ENCODE measurements around the gene GPR162.
"Not testable (repeated sequence)": the region's sequence is repeated elsewhere in the genome, so short reads cannot be mapped to it uniquely, and the experiment has no call there.

GPR162 gene

DNA sequence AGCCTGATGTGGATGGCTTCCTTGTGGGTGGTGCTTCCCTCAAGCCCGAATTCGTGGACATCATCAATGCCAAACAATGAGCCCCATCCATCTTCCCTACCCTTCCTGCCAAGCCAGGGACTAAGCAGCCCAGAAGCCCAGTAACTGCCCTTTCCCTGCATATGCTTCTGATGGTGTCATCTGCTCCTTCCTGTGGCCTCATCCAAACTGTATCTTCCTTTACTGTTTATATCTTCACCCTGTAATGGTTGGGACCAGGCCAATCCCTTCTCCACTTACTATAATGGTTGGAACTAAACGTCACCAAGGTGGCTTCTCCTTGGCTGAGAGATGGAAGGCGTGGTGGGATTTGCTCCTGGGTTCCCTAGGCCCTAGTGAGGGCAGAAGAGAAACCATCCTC lies 48.7 kb downstream of the GPR162 start:
- FAIRE-seq, result not testable (repeated sequence)

DNA sequence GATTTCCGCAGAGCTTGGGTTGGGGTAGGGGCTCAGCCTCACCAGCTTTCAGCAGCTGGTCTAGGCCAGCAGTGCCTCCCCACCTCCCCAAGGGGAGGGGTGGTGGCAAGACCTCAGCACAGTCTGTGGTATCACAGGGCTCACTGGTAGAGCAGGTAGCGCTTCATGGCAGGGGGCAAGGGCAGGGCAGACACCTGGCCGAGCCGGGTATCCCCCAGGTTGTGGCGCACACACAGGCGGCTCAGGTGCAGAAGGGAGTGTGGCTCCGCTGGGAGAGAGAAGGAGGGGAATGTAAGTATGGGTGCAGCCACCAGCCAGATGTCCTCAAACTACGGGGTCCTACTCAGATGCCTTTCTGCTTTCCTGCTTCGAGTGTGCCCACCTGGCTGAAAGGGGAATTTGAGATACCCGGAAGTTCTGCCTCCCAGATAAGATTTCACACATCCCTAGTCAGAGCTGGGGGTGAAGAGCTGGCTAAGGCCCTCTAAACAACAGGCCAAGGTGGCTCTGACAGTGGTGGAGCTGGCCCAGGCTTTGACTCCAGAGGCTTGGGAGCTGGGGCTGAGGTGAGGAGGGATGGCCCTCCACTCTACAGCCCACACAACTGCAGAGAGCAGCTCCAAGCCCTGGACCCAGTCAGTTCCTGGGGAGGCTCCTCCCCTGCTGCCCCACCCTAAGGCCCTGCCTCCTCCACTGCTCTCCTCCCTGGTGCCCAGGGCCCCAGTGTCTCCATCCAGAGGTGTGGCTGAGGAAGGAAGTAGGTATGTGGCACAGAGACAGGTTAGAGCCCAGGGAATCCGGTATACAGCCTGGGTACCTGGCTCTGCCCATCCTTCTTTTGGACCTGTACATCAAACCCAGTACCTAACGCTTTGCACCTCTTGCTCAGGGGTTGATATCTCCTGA lies 49.7 kb downstream of the GPR162 start:
- FAIRE-seq (no peak), DNase-seq (ENCODE audit: extremely low spot score, insufficient read length, low read depth) (no peak)

More for the DNA sequence above, 48.7 kb downstream of the GPR162 start:
- DNase-seq (ENCODE audit: extremely low spot score, insufficient read length, low read depth), result not testable (repeated sequence)

DNA sequence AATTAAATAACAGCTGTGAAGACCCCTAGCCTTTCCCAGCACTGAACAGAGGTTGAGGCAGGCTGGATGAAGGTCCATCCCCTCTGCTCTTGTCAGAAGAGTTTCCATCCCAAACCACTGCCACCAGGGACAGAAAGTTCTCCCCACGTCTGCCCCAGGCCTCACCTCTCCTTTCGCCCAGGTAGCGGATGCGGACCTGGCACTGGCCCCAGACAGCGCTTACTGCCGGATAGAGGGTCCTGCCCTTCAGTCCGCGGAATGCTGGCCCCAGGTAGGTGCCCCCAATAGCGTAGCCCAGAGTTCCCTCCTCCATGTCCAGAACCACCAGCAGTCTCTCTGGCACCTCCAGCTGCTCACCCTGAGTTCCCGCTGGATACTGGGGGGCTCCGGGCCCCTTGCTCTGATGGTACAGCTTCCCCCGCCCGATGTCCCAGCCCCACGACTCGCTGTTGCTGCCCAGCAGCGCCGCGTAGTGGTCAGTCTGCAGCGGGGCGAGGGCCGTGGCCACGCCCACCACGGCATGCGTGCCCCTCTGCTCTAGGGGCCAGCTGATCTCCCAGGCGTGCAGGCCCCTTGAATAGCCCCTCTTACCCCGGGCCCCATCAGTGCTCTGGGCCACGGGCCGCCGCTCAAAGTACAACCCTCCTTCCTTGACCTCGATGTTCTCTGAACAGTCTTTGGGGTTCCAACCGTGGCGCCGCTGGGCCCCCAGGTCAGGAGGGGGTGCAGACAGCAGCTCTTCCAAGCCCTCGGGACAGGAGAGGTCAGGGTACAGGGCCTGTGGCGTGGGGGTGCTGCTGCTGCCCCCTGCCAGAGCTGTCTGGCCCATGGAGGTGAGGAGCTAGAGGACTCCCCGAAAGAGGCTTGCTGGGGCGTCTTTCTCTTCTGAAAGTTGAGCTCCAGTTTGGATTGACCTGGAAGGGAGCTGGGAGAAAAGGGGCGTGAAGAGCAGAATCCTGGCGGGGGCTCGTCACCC lies 50.7 kb downstream of the GPR162 start:
- DNase-seq (ENCODE audit: extremely low spot score, insufficient read length, low read depth) (no peak), FAIRE-seq (peak; percentile 62)

DNA sequence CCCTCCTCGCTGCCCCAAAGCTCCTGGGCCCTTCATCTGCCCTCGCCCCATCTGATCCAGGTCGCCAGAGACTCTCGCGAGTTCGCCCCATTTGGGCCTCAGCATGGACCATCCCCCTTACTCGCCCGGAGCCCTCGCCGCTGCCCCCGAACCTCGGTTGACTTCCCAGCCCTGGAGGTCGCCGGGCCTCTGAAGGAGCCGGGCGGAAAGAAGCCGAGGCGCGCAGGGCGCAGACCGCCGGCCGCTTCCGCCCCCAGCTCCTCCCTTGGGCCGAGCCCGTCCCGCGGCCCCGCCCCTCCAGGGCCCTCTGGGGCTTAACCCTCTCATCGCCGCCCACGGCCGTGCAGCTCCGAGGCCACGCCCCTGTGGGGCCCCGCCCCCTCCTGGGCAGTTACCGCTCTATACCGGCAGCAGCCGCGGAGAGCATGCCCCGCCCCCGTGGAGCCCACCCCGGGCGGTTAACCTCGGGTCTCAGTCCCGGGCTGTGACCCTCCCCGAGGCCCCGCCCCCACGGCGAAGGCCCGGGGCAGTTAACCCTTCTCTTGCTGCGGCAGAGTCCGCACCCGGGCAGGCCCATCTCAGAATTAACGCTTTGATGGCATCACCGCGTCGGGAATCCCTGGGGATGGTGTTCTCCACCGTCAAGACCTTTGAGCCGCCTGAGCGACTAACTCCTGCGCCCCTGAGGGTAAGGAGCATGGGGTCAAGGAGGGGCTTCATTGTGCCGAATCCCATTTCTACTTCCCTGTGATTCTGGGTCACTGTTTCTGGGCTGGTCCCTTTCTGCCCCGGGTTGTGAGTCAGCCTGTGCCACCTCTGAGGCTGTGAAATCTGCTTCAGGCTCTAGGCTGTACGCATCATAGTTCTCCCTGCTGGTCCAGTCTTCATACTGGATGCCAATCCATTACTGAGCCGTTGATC lies 51.7 kb downstream of the GPR162 start, which contains the start of gene SPSB2:
Gene SPSB2, minus strand, starts transcription at position 210 of the 921 bp plus-strand sequence. CDS start 402 bp downstream, outside the sequence.
- DNase-seq (ENCODE audit: extremely low spot score, insufficient read length, low read depth), result peak; percentile 92
- peak; percentile 87 for FAIRE-seq

DNA sequence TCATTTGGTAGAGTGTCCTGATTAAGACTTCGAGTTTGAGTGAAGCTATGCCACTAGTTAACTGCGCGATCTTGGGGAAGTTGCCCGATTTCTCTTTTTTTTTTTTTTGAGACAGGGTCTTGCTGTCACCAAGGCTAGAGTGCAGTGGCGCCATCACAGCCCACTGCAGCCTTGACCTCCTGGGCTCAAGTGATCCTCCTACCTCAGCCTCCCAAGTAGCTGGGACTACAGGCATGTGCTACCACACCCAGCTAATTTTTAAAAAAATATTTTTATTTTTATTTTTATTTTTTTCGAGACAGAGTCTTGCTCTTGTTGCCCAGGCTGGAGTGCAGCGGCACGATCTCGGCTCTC lies 52.4 kb downstream of the GPR162 start:
- not testable (repeated sequence) for DNase-seq (ENCODE audit: extremely low spot score, insufficient read length, low read depth); FAIRE-seq

Measured in GM18507 (cell line).